Upper lobe of left lung (tissue), 6 donors: Measurements from ENCODE around the gene KIF12. TPM values are rescaled to one million over a fixed set of nuclear protein-coding genes. Genes with fewer than 3 reads are reported as not detected.

Experiments used
- ATAC-seq, 2 donors: fragments of 200-7000 bp; cut with Tn5 transposase; one replicate each; pipeline ENCODE4 v1.9.1; 2022; ENCODE audit warnings: mild to moderate bottlenecking in 2 of 2, moderate library complexity in 2 of 2; ENCODE audit not compliant: low FRiP score in 2 of 2
- DNase-seq, 2 donors: peaks; one replicate each; pipeline ENCODE4 v3.0.0-alpha.2; 2019 to 2020
- H3K27ac ChIP-seq, 4 donors: fragments of 200-600 bp; sonication (generic); one replicate each; pipeline ENCODE4 v1.5.1; 2016 to 2019
- H3K27me3 ChIP-seq, 4 donors: fragments of 200-600 bp; sonication (generic); one replicate each; pipeline ENCODE4 v1.5.1; 2017 to 2019
- H3K36me3 ChIP-seq, 4 donors: fragments of 200-600 bp; sonication (generic); one replicate each; pipeline ENCODE4 v1.5.1; 2016 to 2019
- H3K4me1 ChIP-seq, 4 donors: fragments of 200-600 bp; sonication (generic); one replicate each; pipeline ENCODE4 v1.5.1; 2018 to 2019
- H3K4me3 ChIP-seq, 4 donors: fragments of 200-600 bp; sonication (generic); one replicate each; pipeline ENCODE4 v1.5.1; 2017 to 2019; ENCODE audit warnings: mild to moderate bottlenecking in 2 of 4, moderate library complexity in 1 of 4
- H3K9me3 ChIP-seq, 4 donors: fragments of 200-600 bp; sonication (generic); one replicate each; pipeline ENCODE4 v1.5.1; 2018 to 2019
- EP300 ChIP-seq, 4 donors: sonication (generic); formaldehyde crosslinking; IDR thresholded peaks; one replicate each; pipeline ENCODE4 v1.5.1; 2017; ENCODE audit warnings: antibody characterized with exemption in 4 of 4, control low read depth in 2 of 4
- POLR2A ChIP-seq, 4 donors: fragments of 450-650 bp; IDR thresholded peaks; one replicate each; pipeline ENCODE4 v1.5.1; 2016 to 2017; ENCODE audit warnings: antibody characterized with exemption in 4 of 4, mild to moderate bottlenecking in 2 of 4
- POLR2AphosphoS5 ChIP-seq, 2 donors: sonication (generic); formaldehyde crosslinking; IDR thresholded peaks; one replicate each; pipeline ENCODE4 v1.5.1; 2017; ENCODE audit warnings: antibody characterized with exemption in 2 of 2
- WGBS, 2 donors: methylation state at CpG; one replicate each; pipeline ENCODE4 v1.1.5; 2017 to 2018; 5-methylcytosine and 5-hydroxymethylcytosine counted together
- total RNA-seq, 6 donors: library from RNA; depleted of rRNA in 4 of 6; stranded (reverse); fragments of >200 nt in 4 of 6; gene quantifications; one replicate each; pipeline versions ENCODE4 v1.1.0 to v1.2.1, GENCODE V29; 2016 to 2021
- TF ChIP-seq, protein P1 (sequence below), 6 experiments: fragments of 450-650 bp in 4 of 6; fragments of 200-600 bp in 2 of 6; sonication (generic) in 2 of 6; IDR thresholded peaks; one replicate each; pipeline ENCODE4 v1.5.1; 2016 to 2019; ENCODE audit warnings: antibody characterized with exemption in 6 of 6
- donor health status: DM: no; HTN: no; CAD: no; lungs with moderate emphysema.
- donor health status: DM: no; HTN: yes; CAD: no; lungs with severe emphysema.

KIF12 gene
- total RNA-seq, 6 donors from 2014 or later: 2.3 to 16.8 (median 4.4) TPM

DNA sequence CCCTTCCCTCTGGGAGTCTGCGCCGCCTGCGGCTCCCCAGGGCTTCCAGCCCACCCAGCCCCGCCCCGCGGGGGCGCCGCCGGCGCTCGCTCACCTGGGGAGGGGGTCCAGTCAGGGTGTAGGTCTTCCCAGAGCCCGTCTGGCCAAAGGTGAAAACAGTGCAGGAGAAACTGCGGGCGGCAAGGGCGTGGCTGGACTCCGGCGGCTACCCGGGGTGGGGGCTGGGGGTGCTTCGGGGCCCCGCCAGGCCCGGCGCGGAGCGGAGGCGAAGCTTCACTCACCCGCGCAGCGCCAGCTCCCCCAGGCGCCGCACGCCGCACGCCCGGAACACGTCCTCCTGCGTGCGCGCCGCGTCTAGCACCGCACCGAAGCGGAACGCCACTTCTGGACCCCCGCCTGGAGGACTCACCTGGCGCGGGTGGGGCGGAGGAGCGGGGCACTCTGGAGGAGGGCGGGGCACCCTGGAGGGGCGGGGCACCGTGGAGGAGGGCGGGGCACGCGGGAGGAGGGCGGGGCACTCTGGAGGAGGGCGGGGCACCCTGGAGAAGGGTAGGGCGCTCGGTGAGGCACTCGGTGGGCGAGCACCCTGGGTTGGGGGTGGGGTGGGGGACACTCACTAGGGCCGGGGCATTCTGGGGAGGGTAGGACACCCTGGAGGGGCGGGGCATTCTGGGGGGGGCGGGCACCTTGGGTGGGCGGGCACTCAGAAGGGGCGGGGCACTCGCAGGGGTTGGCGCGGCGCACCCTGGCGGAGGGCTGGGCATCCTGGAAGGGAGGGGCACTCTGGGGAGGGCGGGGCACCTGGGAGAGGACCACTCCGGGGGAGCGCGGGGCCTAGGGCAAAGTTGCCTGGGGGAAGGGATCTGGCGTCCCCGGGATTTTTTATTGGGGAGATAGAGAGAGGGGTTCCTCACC, 814 bp downstream of the KIF12 start:
- Histone ChIP-seq H3K9me3 (peaks cover 0 to 8% (median 0%) of the 10 kb centered on the region in 4 donors), H3K27me3 (peaks cover 0 to 8% (median 3%) of the 10 kb centered on the region in 4 donors), H3K36me3 (no peaks in the 10 kb centered on the region), H3K4me3 (peak overlapping the region; percentile 6 to 61 (median 58)), H3K27ac (no peak overlapping the region), H3K4me1 (peaks cover 11 to 23% (median 14%) of the 10 kb centered on the region in 4 donors)
- peak; percentile 75 to 88 for DNase-seq
- TF ChIP-seq, protein P1, sequence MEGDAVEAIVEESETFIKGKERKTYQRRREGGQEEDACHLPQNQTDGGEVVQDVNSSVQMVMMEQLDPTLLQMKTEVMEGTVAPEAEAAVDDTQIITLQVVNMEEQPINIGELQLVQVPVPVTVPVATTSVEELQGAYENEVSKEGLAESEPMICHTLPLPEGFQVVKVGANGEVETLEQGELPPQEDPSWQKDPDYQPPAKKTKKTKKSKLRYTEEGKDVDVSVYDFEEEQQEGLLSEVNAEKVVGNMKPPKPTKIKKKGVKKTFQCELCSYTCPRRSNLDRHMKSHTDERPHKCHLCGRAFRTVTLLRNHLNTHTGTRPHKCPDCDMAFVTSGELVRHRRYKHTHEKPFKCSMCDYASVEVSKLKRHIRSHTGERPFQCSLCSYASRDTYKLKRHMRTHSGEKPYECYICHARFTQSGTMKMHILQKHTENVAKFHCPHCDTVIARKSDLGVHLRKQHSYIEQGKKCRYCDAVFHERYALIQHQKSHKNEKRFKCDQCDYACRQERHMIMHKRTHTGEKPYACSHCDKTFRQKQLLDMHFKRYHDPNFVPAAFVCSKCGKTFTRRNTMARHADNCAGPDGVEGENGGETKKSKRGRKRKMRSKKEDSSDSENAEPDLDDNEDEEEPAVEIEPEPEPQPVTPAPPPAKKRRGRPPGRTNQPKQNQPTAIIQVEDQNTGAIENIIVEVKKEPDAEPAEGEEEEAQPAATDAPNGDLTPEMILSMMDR (IDR thresholded peaks at IDR 0.05): no peak
- TF ChIP-seq POLR2AphosphoS5 (IDR thresholded peaks at IDR 0.05) (no peak), POLR2A (IDR thresholded peaks at IDR 0.05) (no peak), EP300 (IDR thresholded peaks at IDR 0.05) (no peak)
- 4 to 17% methylated on average over 2 to 14 of the region's 77 CpGs for WGBS, 2 donors
- ATAC-seq: peak; percentile 75 to 79

DNA sequence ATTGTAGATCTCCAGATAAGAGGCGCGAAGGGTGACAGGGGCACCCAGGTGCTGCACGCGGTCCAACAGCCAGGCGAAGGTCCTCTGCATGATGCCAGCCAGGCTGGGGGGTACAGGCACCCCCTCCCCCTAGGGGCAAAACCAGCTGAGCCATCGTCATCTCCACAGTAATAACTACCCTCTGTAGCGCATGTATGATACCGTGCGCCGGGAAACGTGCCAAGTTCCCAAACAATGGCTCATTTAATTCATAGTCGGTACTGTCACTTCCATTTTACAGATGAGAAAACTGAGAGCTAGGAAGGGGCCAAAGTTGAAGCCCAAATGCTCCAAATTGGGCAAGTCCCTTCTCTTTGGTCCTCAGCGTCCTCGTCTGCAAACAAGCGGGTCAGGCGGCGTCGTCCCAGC, 1.5 kb downstream of the KIF12 start:
- Histone ChIP-seq H3K36me3 (no peaks in the 10 kb centered on the region), H3K4me3 (peak overlapping the region; percentile 6 to 61 (median 58)), H3K4me1 (peaks cover 11 to 23% (median 14%) of the 10 kb centered on the region in 4 donors), H3K9me3 (peaks cover 0 to 5% (median 0%) of the 10 kb centered on the region in 4 donors), H3K27me3 (peaks cover 0 to 8% (median 3%) of the 10 kb centered on the region in 4 donors), H3K27ac (no peak overlapping the region)
- ATAC-seq (no peak), DNase-seq (no peak)
- WGBS, 2 donors: 26 to 34% methylated on average over 14 to 18 of the region's 18 CpGs
- TF ChIP-seq, protein P1 (IDR thresholded peaks at IDR 0.05): no peak
- no peak for TF ChIP-seq POLR2AphosphoS5 (IDR thresholded peaks at IDR 0.05)
- no peak for TF ChIP-seq EP300 (IDR thresholded peaks at IDR 0.05)

DNA sequence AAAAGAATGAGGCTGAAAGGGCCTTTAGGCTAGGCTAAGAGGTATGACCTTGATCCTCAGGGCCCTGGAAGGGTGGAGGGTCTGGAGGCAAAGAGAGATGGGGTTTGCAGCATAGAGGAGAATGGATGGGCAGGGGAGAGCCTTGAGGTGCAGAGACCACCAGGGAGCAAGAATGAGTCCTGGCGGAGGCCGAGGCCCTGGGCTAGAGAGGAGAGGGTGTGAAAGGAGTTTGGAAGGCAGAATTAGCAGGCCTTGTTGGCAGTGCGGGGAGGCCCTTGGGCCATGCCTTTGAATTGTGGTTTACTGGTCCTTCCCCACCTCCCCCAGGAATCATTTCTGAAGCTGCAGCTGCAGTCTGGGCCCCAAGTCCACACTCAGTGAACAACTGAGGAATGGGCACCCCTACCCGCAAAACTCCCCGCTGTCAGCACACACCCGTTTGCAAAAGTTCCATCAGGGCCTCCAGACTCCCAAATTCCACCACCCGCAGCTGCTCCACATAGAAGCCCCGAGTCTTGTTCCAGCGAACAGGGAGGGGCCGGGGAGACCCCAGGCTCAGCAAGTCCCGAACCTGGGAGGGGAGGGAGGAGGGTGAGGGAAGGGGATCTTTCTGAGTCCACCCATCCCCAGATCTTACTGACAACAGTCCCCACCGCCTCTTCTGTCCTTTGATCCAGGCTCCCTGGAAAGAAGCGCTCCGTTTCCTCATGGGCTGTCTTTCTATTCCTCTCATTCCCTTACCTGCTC, 2.1 kb downstream of the KIF12 start:
- TF ChIP-seq, protein P1 (IDR thresholded peaks at IDR 0.05): no peak
- TF ChIP-seq POLR2AphosphoS5 (IDR thresholded peaks at IDR 0.05): no peak
- TF ChIP-seq EP300 (IDR thresholded peaks at IDR 0.05): no peak
- TF ChIP-seq POLR2A (IDR thresholded peaks at IDR 0.05): no peak
- Histone ChIP-seq H3K9me3 (no peaks in the 10 kb centered on the region), H3K27me3 (peaks cover 0 to 8% (median 3%) of the 10 kb centered on the region in 4 donors), H3K4me3 (no peak overlapping the region), H3K27ac (no peak overlapping the region), H3K4me1 (peaks cover 11 to 23% (median 14%) of the 10 kb centered on the region in 4 donors), H3K36me3 (no peaks in the 10 kb centered on the region)
- 67 to 75% methylated on average over 13 of the region's 14 CpGs for WGBS, 2 donors
- DNase-seq (no peak), ATAC-seq (no peak)

DNA sequence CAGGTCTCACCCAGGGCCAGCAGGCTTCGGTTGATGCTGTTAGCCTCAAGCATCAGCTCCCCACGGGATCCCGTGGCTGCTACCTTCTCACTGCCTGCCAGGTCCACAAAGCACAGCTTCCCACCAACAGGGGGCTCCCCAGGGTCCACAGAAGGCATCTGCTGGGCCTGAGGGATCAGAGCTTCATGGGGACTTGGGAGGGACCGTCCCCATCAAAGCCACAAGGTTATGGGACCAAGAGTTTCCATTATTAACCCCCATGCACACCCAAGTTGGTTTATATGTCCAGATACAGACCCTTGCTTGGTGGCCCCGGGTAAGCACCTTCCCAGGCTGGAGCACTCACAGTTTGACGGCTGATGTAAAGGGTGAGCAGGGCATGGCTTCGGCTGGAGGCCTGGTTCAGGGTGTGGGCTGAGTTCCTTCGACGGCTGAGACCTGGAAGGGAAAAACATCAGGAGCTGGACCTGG, 3.0 kb downstream of the KIF12 start:
- peaks cover 0 to 8% (median 3%) of the 10 kb centered on the region in 4 donors for H3K27me3 ChIP-seq
- no peak overlapping the region for H3K27ac ChIP-seq
- DNase-seq (no peak), ATAC-seq (no peak)
- no peaks in the 10 kb centered on the region for H3K9me3 ChIP-seq
- H3K36me3 ChIP-seq: no peaks in the 10 kb centered on the region
- H3K4me3 ChIP-seq: no peak overlapping the region
- TF ChIP-seq EP300 (IDR thresholded peaks at IDR 0.05): no peak
- TF ChIP-seq POLR2AphosphoS5 (IDR thresholded peaks at IDR 0.05): no peak
- TF ChIP-seq, protein P1 (IDR thresholded peaks at IDR 0.05): no peak
- TF ChIP-seq POLR2A (IDR thresholded peaks at IDR 0.05): no peak
- WGBS, 2 donors: 77 to 82% methylated on average over 8 to 9 of the region's 9 CpGs
- H3K4me1 ChIP-seq: peaks cover 11 to 23% (median 14%) of the 10 kb centered on the region in 4 donors
